ENCODE measurements around the gene SCAMP3. TPM values are rescaled to one million over a fixed set of nuclear protein-coding genes. Genes with fewer than 3 reads are reported as not detected.
"Not testable (repeated sequence)": the region's sequence is repeated elsewhere in the genome, so short reads cannot be mapped to it uniquely, and the experiment has no call there.

Gene SCAMP3
- total and polyA plus RNA-seq, 4 donors: 14.9 to 47.0 (median 31.7) TPM

- not testable (repeated sequence) for DNase-seq (ENCODE audit: low spot score); H3K4me3 ChIP-seq (ENCODE audit: low read depth in 1 of 3, low read length in 3 of 3); H3K9me3 ChIP-seq (ENCODE audit: control insufficient read depth in 4 of 4, low read length in 3 of 4); H3K27ac ChIP-seq (ENCODE audit: low read depth in 1 of 2, low read length in 2 of 2); H3K36me3 ChIP-seq (ENCODE audit: control insufficient read depth in 4 of 4, insufficient read depth in 3 of 4, low read depth in 1 of 4, low read length in 3 of 4); H3K9ac ChIP-seq (ENCODE audit: low read depth in 1 of 2, low read length in 2 of 2); H3K27me3 ChIP-seq (ENCODE audit: control insufficient read depth in 4 of 4, insufficient read depth in 4 of 4, low read length in 3 of 4)
- peaks cover 2 to 28% (median 24%) of the 10 kb centered on the region in 4 donors for H3K4me1 ChIP-seq (ENCODE audit: control insufficient read depth in 4 of 4, insufficient read depth in 4 of 4, low read length in 3 of 4)
- WGBS: 86% methylated on average over 13 of the region's 13 CpGs
Observed at GRCh38 chr1:155211381-155212050, 50.6 kb downstream of the SCAMP3 start.

- Histone ChIP-seq H3K9ac (ENCODE audit: low read depth in 1 of 2, low read length in 2 of 2) (no peak overlapping the region), H3K4me1 (ENCODE audit: control insufficient read depth in 4 of 4, insufficient read depth in 4 of 4, low read length in 3 of 4) (peaks cover 2 to 28% (median 24%) of the 10 kb centered on the region in 4 donors), H3K27ac (ENCODE audit: low read depth in 1 of 2, low read length in 2 of 2) (peak overlapping the region in 1 of 2 donors; percentile 10), H3K9me3 (ENCODE audit: control insufficient read depth in 4 of 4, low read length in 3 of 4) (no peaks in the 10 kb centered on the region), H3K36me3 (ENCODE audit: control insufficient read depth in 4 of 4, insufficient read depth in 3 of 4, low read depth in 1 of 4, low read length in 3 of 4) (peaks cover 0 to 7% (median under 1%) of the 10 kb centered on the region in 4 donors), H3K27me3 (ENCODE audit: control insufficient read depth in 4 of 4, insufficient read depth in 4 of 4, low read length in 3 of 4) (no peaks in the 10 kb centered on the region), H3K4me3 (ENCODE audit: low read depth in 1 of 3, low read length in 3 of 3) (no peak overlapping the region)
- DNase-seq (ENCODE audit: low spot score): no peak
- TF ChIP-seq SP1 (IDR thresholded peaks at IDR 0.05): no peak
- no peak for TF ChIP-seq FOXA2 (IDR thresholded peaks at IDR 0.05)
- TF ChIP-seq GABPA (IDR thresholded peaks at IDR 0.05 in 1 of 2, conservative IDR thresholded peaks at IDR 0.05 in 1 of 2): no peak
- no peak for TF ChIP-seq HNF4A (conservative IDR thresholded peaks at IDR 0.05)
- no peak for TF ChIP-seq TAF1 (conservative IDR thresholded peaks at IDR 0.05)
- no peak for TF ChIP-seq HNF4G (IDR thresholded peaks at IDR 0.05)
- TF ChIP-seq NR2F2 (IDR thresholded peaks at IDR 0.05): no peak
- TF ChIP-seq, protein P1, sequence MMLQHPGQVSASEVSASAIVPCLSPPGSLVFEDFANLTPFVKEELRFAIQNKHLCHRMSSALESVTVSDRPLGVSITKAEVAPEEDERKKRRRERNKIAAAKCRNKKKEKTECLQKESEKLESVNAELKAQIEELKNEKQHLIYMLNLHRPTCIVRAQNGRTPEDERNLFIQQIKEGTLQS (IDR thresholded peaks at IDR 0.05): no peak
- TF ChIP-seq EGR1 (IDR thresholded peaks at IDR 0.05; ENCODE audit: low read depth in 2 of 2): no peak
- no peak for TF ChIP-seq CTCF (IDR thresholded peaks at IDR 0.05; ENCODE audit: low read depth, low read length, missing input control)
- no peak for TF ChIP-seq RXRA (IDR thresholded peaks at IDR 0.05)
- TF ChIP-seq, protein P2, sequence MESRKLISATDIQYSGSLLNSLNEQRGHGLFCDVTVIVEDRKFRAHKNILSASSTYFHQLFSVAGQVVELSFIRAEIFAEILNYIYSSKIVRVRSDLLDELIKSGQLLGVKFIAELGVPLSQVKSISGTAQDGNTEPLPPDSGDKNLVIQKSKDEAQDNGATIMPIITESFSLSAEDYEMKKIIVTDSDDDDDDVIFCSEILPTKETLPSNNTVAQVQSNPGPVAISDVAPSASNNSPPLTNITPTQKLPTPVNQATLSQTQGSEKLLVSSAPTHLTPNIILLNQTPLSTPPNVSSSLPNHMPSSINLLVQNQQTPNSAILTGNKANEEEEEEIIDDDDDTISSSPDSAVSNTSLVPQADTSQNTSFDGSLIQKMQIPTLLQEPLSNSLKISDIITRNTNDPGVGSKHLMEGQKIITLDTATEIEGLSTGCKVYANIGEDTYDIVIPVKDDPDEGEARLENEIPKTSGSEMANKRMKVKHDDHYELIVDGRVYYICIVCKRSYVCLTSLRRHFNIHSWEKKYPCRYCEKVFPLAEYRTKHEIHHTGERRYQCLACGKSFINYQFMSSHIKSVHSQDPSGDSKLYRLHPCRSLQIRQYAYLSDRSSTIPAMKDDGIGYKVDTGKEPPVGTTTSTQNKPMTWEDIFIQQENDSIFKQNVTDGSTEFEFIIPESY (IDR thresholded peaks at IDR 0.05): no peak
- TF ChIP-seq FOXA1 (IDR thresholded peaks at IDR 0.05): no peak
- no peak for TF ChIP-seq JUND (IDR thresholded peaks at IDR 0.05)
- TF ChIP-seq YY1 (IDR thresholded peaks at IDR 0.05): no peak
- TF ChIP-seq RAD21 (IDR thresholded peaks at IDR 0.05): no peak
- no peak for TF ChIP-seq REST (IDR thresholded peaks at IDR 0.05)
- WGBS: 85% methylated on average over 4 of the region's 4 CpGs
Observed at GRCh38 chr1:155210314-155211104, 51.7 kb downstream of the SCAMP3 start.
